Activated T-cell treated with anti-CD3 and anti-CD28 coated beads, Interleukin-2, amount 50 U/mL, for 4 hours (primary cell): ENCODE data around the gene GNAZ. TPM values are rescaled to one million over a fixed set of nuclear protein-coding genes. Genes with fewer than 3 reads are reported as not detected.

Experiments used
- ATAC-seq, 2 donors: fragments of 200-7000 bp; cut with Tn5 transposase; one replicate each; pipeline ENCODE4 v1.10.0; 2021
- DNase-seq: peaks from one replicate; pipeline ENCODE4 v3.0.0-alpha.2; 2020
- H3K27me3 Mint-ChIP-seq: one replicate; pipeline ENCODE4 v1.8.0; 2021; ENCODE audit warnings: low read depth, mixed read lengths
- H3K36me3 Mint-ChIP-seq: one replicate; pipeline ENCODE4 v1.8.0; 2022; ENCODE audit warnings: mixed read lengths; ENCODE audit not compliant: insufficient read depth
- H3K4me1 Mint-ChIP-seq: one replicate; pipeline ENCODE4 v1.8.0; 2021; ENCODE audit warnings: low read depth, mixed read lengths
- H3K4me3 Mint-ChIP-seq: one replicate; pipeline ENCODE4 v1.8.0; 2021; ENCODE audit warnings: mild to moderate bottlenecking, moderate library complexity, mixed read lengths
- H3K9me3 Mint-ChIP-seq: one replicate; pipeline ENCODE4 v1.8.0; 2021; ENCODE audit warnings: mixed read lengths
- total RNA-seq, 3 donors: library from RNA; stranded (reverse); gene quantifications; one replicate each; pipeline ENCODE4 v1.2.1, GENCODE V29; 2021

The GNAZ gene
- total RNA-seq, 3 donors from 2014 or later: 0.61 to 1.3 (median 0.99) TPM

DNA sequence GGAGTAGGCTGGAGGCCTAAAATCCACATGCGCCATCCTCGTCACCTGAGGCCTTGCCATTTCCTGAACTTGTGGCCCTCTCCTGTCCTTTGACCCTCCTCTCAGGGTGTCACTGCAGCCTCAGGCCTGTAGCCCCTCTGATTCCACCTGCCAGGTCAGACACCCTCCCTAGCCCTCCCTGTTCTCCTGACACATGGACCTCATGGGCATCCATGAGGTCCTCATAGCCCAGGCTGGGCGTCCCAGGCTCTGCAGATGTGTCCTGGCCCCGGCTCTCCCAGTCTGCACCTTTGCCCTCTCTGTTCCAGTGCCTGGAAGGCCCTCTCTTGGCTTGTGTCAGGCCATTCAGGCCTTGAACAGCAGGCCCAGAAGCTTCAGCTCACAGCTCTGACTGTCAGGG is 90.7 kb downstream of the GNAZ start:
- DNase-seq: no peak
- no peaks in the 10 kb centered on the region for H3K9me3 Mint-ChIP-seq
- H3K4me1 Mint-ChIP-seq: no peaks in the 10 kb centered on the region
- H3K4me3 Mint-ChIP-seq: no peak overlapping the region
- ATAC-seq: no peak
- H3K27me3 Mint-ChIP-seq: no peaks in the 10 kb centered on the region
- H3K36me3 Mint-ChIP-seq: no peaks in the 10 kb centered on the region

DNA sequence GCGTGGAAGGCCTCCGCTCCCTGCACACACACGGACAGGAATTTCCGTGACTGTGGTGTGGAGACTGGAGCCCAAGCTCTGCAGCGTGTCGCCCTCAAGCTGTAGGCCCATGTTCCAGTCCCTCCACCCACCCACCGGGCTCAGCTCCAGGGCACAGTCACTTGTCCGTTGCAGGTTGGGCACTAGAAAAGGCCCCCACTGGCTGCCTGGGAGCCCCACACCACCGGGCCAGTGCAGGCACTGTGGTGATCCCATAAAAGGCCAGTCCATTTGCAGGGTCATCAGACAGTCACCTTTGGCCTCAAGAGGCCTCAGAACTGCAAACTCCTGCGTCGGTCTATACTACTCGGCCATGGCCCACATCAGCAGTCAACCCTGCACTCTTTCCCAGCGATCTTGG is 91.3 kb downstream of the GNAZ start:
- H3K27me3 Mint-ChIP-seq: no peaks in the 10 kb centered on the region
- no peaks in the 10 kb centered on the region for H3K9me3 Mint-ChIP-seq
- DNase-seq (no peak), ATAC-seq (no peak)
- H3K4me1 Mint-ChIP-seq: no peaks in the 10 kb centered on the region
- H3K4me3 Mint-ChIP-seq: no peak overlapping the region
- no peaks in the 10 kb centered on the region for H3K36me3 Mint-ChIP-seq

DNA sequence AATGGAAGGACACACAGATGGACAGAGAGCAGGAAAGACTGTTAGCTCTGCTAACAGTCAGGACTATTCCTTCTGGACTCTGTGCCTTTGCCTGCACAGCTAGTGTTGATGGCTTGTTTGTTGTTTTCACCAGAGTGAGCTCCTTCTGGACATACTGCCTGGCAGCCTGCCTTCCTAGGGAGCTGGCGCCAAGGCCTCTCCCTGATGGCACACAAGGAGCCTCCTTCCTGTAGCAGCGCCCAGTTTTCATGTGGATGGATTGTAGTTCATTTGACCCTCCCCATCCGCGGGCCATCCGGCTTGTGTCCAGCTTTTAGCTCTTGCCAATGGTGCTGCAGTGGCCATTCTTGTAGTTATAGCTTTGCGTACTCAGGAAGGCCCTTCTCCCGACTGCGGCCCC is 93.3 kb downstream of the GNAZ start:
- Mint-ChIP-seq H3K4me3 (no peak overlapping the region), H3K27me3 (peaks cover 3% of the 10 kb centered on the region), H3K4me1 (no peaks in the 10 kb centered on the region), H3K36me3 (no peaks in the 10 kb centered on the region), H3K9me3 (no peaks in the 10 kb centered on the region)
- ATAC-seq (no peak), DNase-seq (no peak)

DNA sequence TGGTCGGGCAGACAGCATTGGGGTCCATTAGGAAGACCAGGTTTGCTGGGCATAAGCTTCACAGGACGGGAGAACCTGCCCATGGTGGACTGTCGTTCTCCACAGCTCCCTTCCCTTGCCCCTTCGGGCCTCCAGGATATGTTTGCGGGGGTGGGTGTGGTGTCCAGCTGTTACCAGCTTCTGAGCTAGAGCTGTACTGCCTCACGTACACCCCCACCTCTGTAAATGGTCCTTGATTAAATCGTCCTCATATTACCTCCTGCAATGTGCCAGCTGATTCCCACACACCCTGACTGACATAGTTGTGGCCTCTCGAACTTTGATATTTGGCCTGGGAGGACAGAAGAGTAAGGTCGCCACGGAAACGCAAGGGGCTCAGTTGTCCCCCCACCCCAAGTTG is 93.8 kb downstream of the GNAZ start:
- H3K4me1 Mint-ChIP-seq: no peaks in the 10 kb centered on the region
- no peak for DNase-seq
- no peak for ATAC-seq
- H3K9me3 Mint-ChIP-seq: no peaks in the 10 kb centered on the region
- H3K36me3 Mint-ChIP-seq: no peaks in the 10 kb centered on the region
- no peak overlapping the region for H3K4me3 Mint-ChIP-seq
- H3K27me3 Mint-ChIP-seq: peaks cover 3% of the 10 kb centered on the region

DNA sequence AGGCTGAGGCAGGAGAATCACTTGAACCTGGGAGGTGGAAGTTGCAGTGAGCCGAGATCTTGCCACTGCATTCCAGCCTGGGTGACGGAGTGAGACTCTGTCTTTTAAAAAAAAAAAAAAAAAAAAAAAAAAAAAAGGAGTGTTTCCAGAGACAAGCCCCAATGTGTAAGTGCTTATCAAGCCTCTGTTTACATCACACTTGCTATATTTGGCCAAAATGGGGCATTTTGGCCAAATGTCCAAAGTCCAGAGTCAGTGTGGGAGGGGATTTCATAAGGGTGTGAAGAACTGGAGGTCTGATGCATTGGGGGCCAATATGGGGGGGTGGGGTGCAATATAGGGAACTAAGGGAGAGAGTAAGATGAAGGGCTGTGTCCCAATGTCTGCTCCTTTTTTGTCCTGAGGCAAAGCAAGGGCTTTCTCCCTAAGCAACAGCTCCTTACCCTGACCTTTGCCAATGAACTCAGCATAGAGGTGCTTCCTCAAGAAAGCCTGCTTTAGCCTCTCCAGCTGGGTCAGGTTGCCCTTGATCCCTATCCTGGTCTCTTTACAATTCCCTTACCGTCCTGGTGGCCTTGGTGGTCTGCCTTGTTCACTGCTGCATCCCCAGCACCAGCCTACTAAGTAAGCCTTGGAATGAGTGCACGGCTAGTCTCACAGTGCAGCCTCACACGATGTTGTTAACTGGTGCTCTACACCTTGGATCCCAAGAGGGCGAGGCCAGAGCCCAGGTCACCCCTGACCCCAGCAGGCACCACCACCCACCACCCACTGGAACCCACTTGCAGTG is 95.9 kb downstream of the GNAZ start:
- peaks cover 3% of the 10 kb centered on the region for H3K27me3 Mint-ChIP-seq
- no peak for ATAC-seq
- H3K36me3 Mint-ChIP-seq: no peaks in the 10 kb centered on the region
- no peak for DNase-seq
- no peaks in the 10 kb centered on the region for H3K4me1 Mint-ChIP-seq
- no peak overlapping the region for H3K4me3 Mint-ChIP-seq
- H3K9me3 Mint-ChIP-seq: no peaks in the 10 kb centered on the region

DNA sequence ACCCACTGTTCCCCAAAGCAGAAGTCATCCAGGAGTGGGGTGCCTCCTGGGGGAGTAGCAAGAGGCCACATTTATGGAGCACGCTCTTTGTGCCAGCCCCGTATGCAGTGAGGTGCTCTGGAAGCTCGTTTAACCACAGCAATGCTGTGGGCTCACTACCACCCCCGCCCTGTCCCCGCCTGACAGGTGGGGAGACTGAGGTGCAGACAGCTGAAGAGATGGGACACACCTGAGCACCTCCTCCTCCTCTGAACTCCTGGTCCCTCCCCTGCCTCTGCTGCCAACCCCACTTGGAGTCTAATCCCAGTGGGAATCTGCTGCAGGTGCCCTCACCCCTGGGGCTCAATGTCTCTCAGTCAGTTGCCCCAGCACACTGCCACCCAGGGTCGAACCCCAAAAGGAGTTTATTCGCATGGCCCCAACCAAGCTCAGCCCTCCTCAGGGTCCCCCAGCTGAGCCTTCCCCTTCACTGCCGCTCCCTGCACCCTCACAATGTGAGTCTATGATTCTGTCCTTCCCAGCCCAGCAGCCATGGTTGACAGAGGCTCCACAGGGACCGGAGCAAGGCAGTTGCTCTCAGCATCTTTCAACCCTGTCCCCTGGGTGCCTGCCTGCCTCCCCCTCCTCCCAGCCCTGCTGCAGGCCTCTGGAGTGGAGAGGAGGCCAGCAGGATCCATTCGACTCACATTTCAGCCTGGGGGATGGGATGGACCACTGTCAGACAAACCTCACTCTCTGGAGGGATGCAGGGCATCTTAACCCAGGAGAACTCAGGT is 96.7 kb downstream of the GNAZ start:
- H3K4me1 Mint-ChIP-seq: no peaks in the 10 kb centered on the region
- H3K36me3 Mint-ChIP-seq: no peaks in the 10 kb centered on the region
- peaks cover 3% of the 10 kb centered on the region for H3K27me3 Mint-ChIP-seq
- ATAC-seq (no peak), DNase-seq (no peak)
- H3K4me3 Mint-ChIP-seq: no peak overlapping the region
- H3K9me3 Mint-ChIP-seq: no peaks in the 10 kb centered on the region

DNA sequence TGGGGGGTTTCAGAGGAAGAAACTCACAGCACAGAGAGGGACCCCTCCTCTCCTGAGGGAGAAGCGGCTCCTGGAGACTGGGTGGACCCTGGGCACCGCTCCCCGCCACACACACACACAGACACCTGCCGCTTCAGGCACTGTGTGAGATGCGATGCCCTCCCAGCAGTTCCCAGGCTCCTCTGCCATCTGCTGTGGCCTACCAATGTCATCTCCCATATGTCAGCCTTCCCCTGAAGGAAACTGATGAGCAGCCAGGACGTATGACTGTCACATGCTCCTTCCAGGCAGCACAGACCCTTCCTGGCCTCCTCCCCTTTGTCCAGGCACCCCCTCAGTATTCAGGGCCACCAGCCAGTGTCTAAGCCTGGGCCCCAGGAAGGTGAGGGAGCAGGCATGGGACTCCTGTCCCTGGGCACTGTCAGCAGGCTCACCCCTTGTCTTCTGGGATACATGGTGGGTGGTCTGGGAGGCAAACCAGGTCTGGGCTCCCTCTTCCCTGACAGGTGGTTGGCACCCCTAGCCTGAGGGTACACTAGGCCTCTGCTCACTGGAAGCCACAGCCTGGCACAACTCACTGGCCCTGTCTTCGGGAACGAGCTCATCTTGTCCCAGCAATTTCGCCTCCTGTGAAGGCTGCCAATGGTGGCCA is 98.2 kb downstream of the GNAZ start:
- Mint-ChIP-seq H3K9me3 (no peaks in the 10 kb centered on the region), H3K4me3 (no peak overlapping the region), H3K4me1 (no peaks in the 10 kb centered on the region), H3K27me3 (peaks cover 3% of the 10 kb centered on the region), H3K36me3 (no peaks in the 10 kb centered on the region)
- DNase-seq (no peak), ATAC-seq (no peak)

DNA sequence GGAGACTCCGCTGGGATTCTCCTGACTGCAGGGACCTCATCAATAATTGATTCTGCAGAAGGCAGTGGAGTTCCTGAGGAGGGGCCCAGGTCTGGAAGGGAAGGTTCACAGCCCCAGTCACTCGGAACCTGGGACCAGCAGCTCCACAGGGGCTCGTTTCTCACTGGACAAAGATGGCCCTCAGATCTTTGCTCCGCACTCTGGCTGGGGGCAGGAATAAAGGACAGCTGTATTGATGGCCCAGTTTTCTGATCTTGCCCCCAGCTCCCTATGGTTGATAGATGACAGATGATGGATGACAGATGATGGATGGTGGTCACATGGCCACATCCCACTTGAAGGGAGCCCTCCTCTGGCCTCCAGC is 98.7 kb downstream of the GNAZ start:
- H3K27me3 Mint-ChIP-seq: peaks cover 3% of the 10 kb centered on the region
- DNase-seq (no peak), ATAC-seq (no peak)
- H3K36me3 Mint-ChIP-seq: no peaks in the 10 kb centered on the region
- H3K4me1 Mint-ChIP-seq: peaks cover 2% of the 10 kb centered on the region
- no peaks in the 10 kb centered on the region for H3K9me3 Mint-ChIP-seq
- no peak overlapping the region for H3K4me3 Mint-ChIP-seq

Other genes with a start within 250 kb of the GNAZ start
- under 1 TPM in 1 of 3 donors, not detected in 2; 0.79 TPM for gene IGLL5, start 182.7 kb upstream of the GNAZ start, total RNA-seq
- gene RSPH14, start 71.5 kb downstream of the GNAZ start, total RNA-seq: not detected
- under 1 TPM; 0.47 to 0.61 (median 0.49) TPM for gene RAB36, start 75.0 kb downstream of the GNAZ start, total RNA-seq
- 10 to 100 TPM; 58.2 to 63.1 (median 61.3) TPM for gene BCR, start 110.0 kb downstream of the GNAZ start, total RNA-seq